ENCODE results near the gene ZSWIM8.

DNA sequence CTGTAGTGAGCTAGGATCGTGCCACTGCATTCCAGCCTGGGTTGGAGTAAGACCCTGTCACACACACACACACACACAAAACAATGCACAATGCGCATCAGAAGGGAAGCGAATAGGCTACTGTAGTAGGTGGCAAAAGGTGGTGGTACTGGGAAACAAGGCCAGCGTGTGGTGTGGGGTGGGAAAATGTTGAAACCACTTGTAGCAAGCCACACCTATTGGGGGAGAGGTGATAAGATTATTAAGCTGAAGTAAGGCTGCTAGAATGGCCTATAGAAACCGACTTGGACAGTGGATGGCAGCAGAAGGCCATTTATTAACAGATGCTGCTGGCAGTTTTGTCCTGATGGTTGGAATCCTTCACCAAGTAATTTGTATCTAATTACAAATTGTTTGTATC lies 10.8 kb upstream of the ZSWIM8 start:
- TF ChIP-seq POLR2AphosphoS5 (IDR thresholded peaks at IDR 0.05; ENCODE audit: low read depth, low read length): no peak
- TF ChIP-seq TAF1 (IDR thresholded peaks at IDR 0.05; ENCODE audit: borderline replicate concordance, insufficient read depth, low read length): no peak

Measured in PFSK-1 (cell line).